ENCODE data around the gene EAPP. TPM values are rescaled to one million over a fixed set of nuclear protein-coding genes. Genes with fewer than 3 reads are reported as not detected.
"Not testable (repeated sequence)": the region's sequence is repeated elsewhere in the genome, so short reads cannot be mapped to it uniquely, and the experiment has no call there.

Gene EAPP
- total RNA-seq, 3 donors from 2014 or later (not counting 1 experiment from before 2014, with no cell fraction given): 70.5 to 96.6 (median 76.1) TPM

GRCh38 chr14:34554540-34555250 is 15.2 kb upstream of the EAPP start:
- H3K27me3 Mint-ChIP-seq (ENCODE audit: low read depth in 2 of 2): no peaks in the 10 kb centered on the region
- intact Hi-C loops (cut with micrococcal nuclease): no loop called here
- peak overlapping the region; percentile 51 for H3K4me3 Mint-ChIP-seq
- no peaks in the 10 kb centered on the region for H3K9me3 Mint-ChIP-seq
- Histone ChIP-seq H3K4me3 (ENCODE audit: low read length) (no peak overlapping the region), H3K36me3 (ENCODE audit: control insufficient read depth, insufficient read depth, low read length) (no peaks in the 10 kb centered on the region), H3K27ac (ENCODE audit: low read length) (peak overlapping the region; percentile 32), H3K4me1 (ENCODE audit: control insufficient read depth, insufficient read depth, low read length) (no peaks in the 10 kb centered on the region), H3K9me3 (ENCODE audit: control insufficient read depth, insufficient read depth, low read length) (peaks cover 4% of the 10 kb centered on the region), H3K27me3 (ENCODE audit: control insufficient read depth, insufficient read depth, low read length) (no peaks in the 10 kb centered on the region)
- peak overlapping the region; percentile 65 to 69 for H3K27ac Mint-ChIP-seq
- TF ChIP-seq, protein P1, sequence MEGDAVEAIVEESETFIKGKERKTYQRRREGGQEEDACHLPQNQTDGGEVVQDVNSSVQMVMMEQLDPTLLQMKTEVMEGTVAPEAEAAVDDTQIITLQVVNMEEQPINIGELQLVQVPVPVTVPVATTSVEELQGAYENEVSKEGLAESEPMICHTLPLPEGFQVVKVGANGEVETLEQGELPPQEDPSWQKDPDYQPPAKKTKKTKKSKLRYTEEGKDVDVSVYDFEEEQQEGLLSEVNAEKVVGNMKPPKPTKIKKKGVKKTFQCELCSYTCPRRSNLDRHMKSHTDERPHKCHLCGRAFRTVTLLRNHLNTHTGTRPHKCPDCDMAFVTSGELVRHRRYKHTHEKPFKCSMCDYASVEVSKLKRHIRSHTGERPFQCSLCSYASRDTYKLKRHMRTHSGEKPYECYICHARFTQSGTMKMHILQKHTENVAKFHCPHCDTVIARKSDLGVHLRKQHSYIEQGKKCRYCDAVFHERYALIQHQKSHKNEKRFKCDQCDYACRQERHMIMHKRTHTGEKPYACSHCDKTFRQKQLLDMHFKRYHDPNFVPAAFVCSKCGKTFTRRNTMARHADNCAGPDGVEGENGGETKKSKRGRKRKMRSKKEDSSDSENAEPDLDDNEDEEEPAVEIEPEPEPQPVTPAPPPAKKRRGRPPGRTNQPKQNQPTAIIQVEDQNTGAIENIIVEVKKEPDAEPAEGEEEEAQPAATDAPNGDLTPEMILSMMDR (IDR thresholded peaks at IDR 0.05): no peak
- DNase-seq: peak in 1 of 2 donors; percentile 51
- 76% methylated on average over 8 of the region's 9 CpGs for WGBS (ENCODE audit: insufficient coverage)
- no peak for ATAC-seq
- peaks cover 13 to 15% of the 10 kb centered on the region in 2 donors for H3K4me1 Mint-ChIP-seq
- H3K36me3 Mint-ChIP-seq: no peaks in the 10 kb centered on the region

- H3K36me3 ChIP-seq (ENCODE audit: control insufficient read depth, insufficient read depth, low read length); H3K27me3 Mint-ChIP-seq (ENCODE audit: low read depth in 2 of 2); H3K27ac ChIP-seq (ENCODE audit: low read length); H3K4me3 Mint-ChIP-seq; H3K9me3 ChIP-seq (ENCODE audit: control insufficient read depth, insufficient read depth, low read length); DNase-seq; H3K27me3 ChIP-seq (ENCODE audit: control insufficient read depth, insufficient read depth, low read length); H3K9me3 Mint-ChIP-seq; intact Hi-C loops (cut with micrococcal nuclease); H3K4me1 ChIP-seq (ENCODE audit: control insufficient read depth, insufficient read depth, low read length); ATAC-seq; H3K4me3 ChIP-seq (ENCODE audit: low read length); H3K36me3 Mint-ChIP-seq: not testable (repeated sequence)
- Mint-ChIP-seq H3K4me1 (peaks cover 9 to 14% of the 10 kb centered on the region in 2 donors), H3K27ac (peak overlapping the region; percentile 36 to 69)
- 93% methylated on average over 19 of the region's 19 CpGs for WGBS (ENCODE audit: insufficient coverage)
Observed at GRCh38 chr14:34549276-34549966, 9.9 kb upstream of the EAPP start.

DNA sequence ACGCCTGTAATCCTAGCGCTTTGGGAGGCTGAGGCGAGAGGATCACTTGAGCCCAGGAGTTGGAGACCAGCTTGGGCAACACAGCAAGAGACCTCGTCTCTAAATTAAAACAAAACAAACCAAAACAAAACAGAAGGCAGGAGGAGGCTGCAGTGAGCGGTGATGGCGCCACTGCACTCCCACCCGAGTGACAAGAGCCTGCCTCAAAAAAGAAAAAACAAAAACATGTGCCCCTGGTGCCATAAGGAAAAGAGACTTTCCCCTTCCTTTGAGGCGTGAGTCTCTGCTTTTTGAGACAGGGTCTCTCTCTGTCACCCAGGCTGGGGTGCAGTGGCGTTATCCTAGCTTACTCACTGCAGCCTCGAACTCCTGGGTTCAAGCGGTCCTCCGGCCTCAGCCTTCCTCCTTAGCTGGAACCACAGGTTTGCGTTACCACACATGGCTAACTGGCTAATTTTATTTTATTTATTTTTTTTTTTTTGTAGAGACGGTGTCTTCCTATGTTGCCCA is 9.0 kb upstream of the EAPP start:
- peaks cover 6% of the 10 kb centered on the region for H3K4me1 ChIP-seq (ENCODE audit: control insufficient read depth, insufficient read depth, low read length)
- no peaks in the 10 kb centered on the region for H3K27me3 ChIP-seq (ENCODE audit: control insufficient read depth, insufficient read depth, low read length)
- no peaks in the 10 kb centered on the region for H3K36me3 ChIP-seq (ENCODE audit: control insufficient read depth, insufficient read depth, low read length)
- Mint-ChIP-seq H3K27ac (peak overlapping the region; percentile 69 to 85), H3K9me3 (no peaks in the 10 kb centered on the region), H3K4me1 (peaks cover 6 to 8% of the 10 kb centered on the region in 2 donors), H3K4me3 (peak overlapping the region; percentile 45), H3K36me3 (no peaks in the 10 kb centered on the region), H3K27me3 (ENCODE audit: low read depth in 2 of 2) (no peaks in the 10 kb centered on the region)
- WGBS (ENCODE audit: insufficient coverage): 80% methylated on average over 14 of the region's 14 CpGs
- DNase-seq: peak in 1 of 2 donors; percentile 56
- H3K9me3 ChIP-seq (ENCODE audit: control insufficient read depth, insufficient read depth, low read length): peaks cover 4% of the 10 kb centered on the region
- ATAC-seq: no peak
- intact Hi-C loops (cut with micrococcal nuclease): no loop called here
- peak overlapping the region; percentile 35 for H3K27ac ChIP-seq (ENCODE audit: low read length)
- H3K4me3 ChIP-seq (ENCODE audit: low read length): no peak overlapping the region
- TF ChIP-seq, protein P1 (IDR thresholded peaks at IDR 0.05): no peak

DNA sequence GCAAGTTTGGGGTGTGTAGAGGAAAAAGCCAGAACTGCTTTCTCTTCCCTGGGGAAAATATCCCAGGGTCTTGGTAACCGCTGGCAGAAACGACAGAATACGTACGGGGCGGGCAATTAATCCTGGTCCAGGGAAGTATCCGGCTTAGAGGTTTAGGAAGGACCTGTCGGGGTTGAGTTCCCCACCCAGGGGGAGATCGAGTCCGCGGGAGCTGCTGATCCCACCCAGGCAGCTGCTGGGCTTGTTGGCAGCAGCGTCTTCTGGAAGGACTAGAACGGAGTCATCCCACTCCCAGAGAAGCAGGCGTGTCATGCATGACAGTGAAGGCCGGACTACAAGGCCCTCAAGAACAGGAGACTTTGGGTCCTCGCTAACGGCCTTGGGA is 7.6 kb upstream of the EAPP start:
- H3K36me3 ChIP-seq (ENCODE audit: control insufficient read depth, insufficient read depth, low read length); DNase-seq; H3K4me1 ChIP-seq (ENCODE audit: control insufficient read depth, insufficient read depth, low read length); H3K27ac ChIP-seq (ENCODE audit: low read length); H3K9me3 ChIP-seq (ENCODE audit: control insufficient read depth, insufficient read depth, low read length); intact Hi-C loops (cut with micrococcal nuclease); H3K9me3 Mint-ChIP-seq; H3K27me3 ChIP-seq (ENCODE audit: control insufficient read depth, insufficient read depth, low read length); H3K4me1 Mint-ChIP-seq; H3K4me3 ChIP-seq (ENCODE audit: low read length); H3K27me3 Mint-ChIP-seq (ENCODE audit: low read depth in 2 of 2); H3K36me3 Mint-ChIP-seq: not testable (repeated sequence)
- Mint-ChIP-seq H3K27ac (peak overlapping the region in 1 of 2 donors; percentile 85), H3K4me3 (peak overlapping the region; percentile 69)
- no CpG with 5 or more reads among the region's 16 CpGs for WGBS (ENCODE audit: insufficient coverage)
- peak in 1 of 3 donors; percentile 47 for ATAC-seq

DNA sequence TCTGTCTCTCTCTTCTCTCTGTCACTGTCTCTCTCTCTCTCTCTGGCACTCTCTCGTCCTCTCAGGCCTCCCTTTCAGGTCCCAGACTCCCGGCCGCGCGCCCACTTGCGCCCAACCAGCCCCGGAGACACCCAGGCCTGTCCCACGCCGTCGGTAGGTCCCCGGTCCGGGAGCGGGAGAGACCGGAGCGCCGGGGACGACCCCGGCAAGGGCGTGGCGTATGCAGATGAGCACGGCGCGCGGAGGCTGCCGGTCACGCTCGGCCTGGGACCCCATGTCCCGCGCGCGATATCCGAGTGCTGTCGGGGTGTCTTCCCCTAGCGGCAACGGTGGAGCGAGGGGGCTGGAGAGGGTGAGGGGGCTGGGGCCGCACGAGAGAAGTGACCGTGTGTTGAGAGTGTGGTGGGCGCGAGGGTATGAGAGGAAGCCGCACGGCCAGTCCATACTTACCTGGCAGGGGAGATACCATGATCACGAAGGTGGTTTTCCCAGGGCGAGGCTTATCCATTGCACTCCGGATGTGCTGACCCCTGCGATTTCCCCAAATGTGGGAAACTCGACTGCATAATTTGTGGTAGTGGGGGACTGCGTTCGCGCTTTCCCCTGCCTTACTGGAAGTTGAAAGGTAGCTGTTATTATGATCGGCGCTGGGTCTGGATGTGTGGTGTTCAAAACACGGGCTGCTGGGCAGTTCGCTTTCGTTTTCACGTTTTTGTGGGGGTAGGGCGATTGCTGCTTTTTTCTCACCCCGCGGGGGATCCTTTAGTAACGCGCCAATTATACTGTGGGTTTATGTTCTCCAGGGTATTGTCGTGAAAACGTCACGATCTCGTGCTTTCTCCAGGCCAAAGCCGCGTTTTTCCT is 7.0 kb upstream of the EAPP start:
- H3K9me3 Mint-ChIP-seq; H3K4me1 Mint-ChIP-seq; H3K9me3 ChIP-seq (ENCODE audit: control insufficient read depth, insufficient read depth, low read length); H3K27me3 Mint-ChIP-seq (ENCODE audit: low read depth in 2 of 2); H3K27ac ChIP-seq (ENCODE audit: low read length); intact Hi-C loops (cut with micrococcal nuclease); H3K36me3 ChIP-seq (ENCODE audit: control insufficient read depth, insufficient read depth, low read length); H3K4me3 ChIP-seq (ENCODE audit: low read length); H3K27ac Mint-ChIP-seq; H3K4me3 Mint-ChIP-seq; H3K4me1 ChIP-seq (ENCODE audit: control insufficient read depth, insufficient read depth, low read length); H3K36me3 Mint-ChIP-seq; DNase-seq; H3K27me3 ChIP-seq (ENCODE audit: control insufficient read depth, insufficient read depth, low read length): not testable (repeated sequence)
- ATAC-seq: peak; percentile 75 to 88 (median 75)
- no CpG with 5 or more reads among the region's 68 CpGs for whole genome bisulfite sequencing (ENCODE audit: insufficient coverage)
